Prostate gland (tissue), 2 donors: Measurements from ENCODE around the gene CDKN2B. TPM values are rescaled to one million over a fixed set of nuclear protein-coding genes. Genes with fewer than 3 reads are reported as not detected.

Experiments used
- DNase-seq: peaks from one replicate; pipeline ENCODE4 v3.0.0-alpha.2; 2019; ENCODE audit warnings: low spot score
- H3K27ac ChIP-seq, 2 donors: fragments of 200-600 bp; sonication (generic); 2 replicates each; pipeline ENCODE4 v1.5.1; 2017 to 2019
- H3K27me3 ChIP-seq: fragments of 200-600 bp; sonication (generic); replicated peaks from 2 replicates; pipeline ENCODE4 v1.5.1; 2019; ENCODE audit not compliant: insufficient read depth
- H3K36me3 ChIP-seq, 2 donors: fragments of 200-600 bp; sonication (generic); 1 replicate in 1 of 2; 2 replicates in 1 of 2; pipeline versions ENCODE4 v1.5.1 to v1.8.1; 2017 to 2019
- H3K4me1 ChIP-seq: fragments of 200-600 bp; sonication (generic); replicated peaks from 2 replicates; pipeline ENCODE4 v1.5.1; 2019
- H3K4me3 ChIP-seq, 2 donors: fragments of 200-600 bp; sonication (generic); 2 replicates each; pipeline ENCODE4 v1.5.1; 2017 to 2019
- H3K9me3 ChIP-seq: fragments of 200-600 bp; sonication (generic); 2 replicates; pipeline ENCODE4 v1.5.1; 2017
- POLR2A ChIP-seq: fragments of 450-650 bp; IDR thresholded peaks from one replicate; pipeline ENCODE4 v1.6.1; 2016; ENCODE audit warnings: antibody characterized with exemption, mild to moderate bottlenecking
- POLR2AphosphoS5 ChIP-seq: sonication (generic); formaldehyde crosslinking; IDR thresholded peaks from one replicate; pipeline ENCODE4 v1.6.1; 2017; ENCODE audit warnings: antibody characterized with exemption
- WGBS: methylation state at CpG from one replicate; pipeline ENCODE4 v1.1.5; 2018; 5-methylcytosine and 5-hydroxymethylcytosine counted together
- intact Hi-C: fragments of 100-400 bp; cut with DNase I; formaldehyde crosslinking; loops from one replicate; pipeline ENCODE4 v1.14.2; 2022
- total RNA-seq, 2 donors: library from RNA; depleted of rRNA; stranded (reverse); fragments of >200 nt; gene quantifications; one replicate each; pipeline ENCODE4 v1.1.0, GENCODE V29; 2016
- TF ChIP-seq, protein P1 (sequence below), 4 experiments: fragments of 200-600 bp in 2 of 4; fragments of 450-650 bp in 2 of 4; sonication (generic) in 2 of 4; IDR thresholded peaks; 1 replicate in 3 of 4; 2 replicates in 1 of 4; pipeline ENCODE4 v1.5.1; 2016 to 2019; ENCODE audit warnings: antibody characterized with exemption in 4 of 4, mild to moderate bottlenecking in 2 of 4, moderate library complexity in 2 of 4

CDKN2B gene
- total RNA-seq, 2 donors from 2014 or later: 5.4 to 8.8 TPM

DNA sequence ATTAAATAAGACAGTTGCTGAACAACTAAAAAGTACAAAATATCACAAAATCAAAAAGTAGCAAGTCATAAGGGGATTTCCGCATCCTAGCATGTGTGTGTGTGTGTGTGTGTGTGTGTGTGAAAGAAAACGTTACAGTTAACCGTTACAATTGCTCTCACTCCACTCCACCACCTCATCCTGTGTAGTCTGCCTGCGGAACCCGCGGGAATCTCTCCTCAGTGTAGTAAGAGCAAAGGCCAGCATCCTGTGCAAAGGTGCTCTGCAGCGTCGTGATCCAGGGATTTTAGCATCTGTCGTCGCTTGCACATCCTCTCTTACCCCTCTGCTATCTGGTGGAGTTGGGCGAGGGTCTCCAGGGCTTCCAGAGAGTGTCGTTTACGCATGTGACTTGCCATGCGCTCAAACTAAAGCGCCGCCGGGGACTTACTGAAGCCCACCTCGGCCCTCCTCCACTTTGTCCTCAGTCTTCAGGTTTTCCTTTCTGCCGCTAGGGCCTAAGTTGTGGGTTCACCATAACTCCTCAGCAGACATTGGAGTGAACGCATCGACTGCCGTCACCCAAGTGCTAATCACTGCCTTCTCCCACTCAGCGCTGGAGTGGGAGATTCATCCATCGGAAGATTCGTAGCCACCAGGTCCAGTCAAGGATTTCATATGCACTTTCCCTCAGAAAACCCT lies 3.9 kb downstream of the CDKN2B start:
- Histone ChIP-seq H3K27me3 (peaks cover 8% of the 10 kb centered on the region), H3K27ac (no peak overlapping the region), H3K4me1 (no peaks in the 10 kb centered on the region), H3K9me3 (no peaks in the 10 kb centered on the region), H3K4me3 (no peak overlapping the region), H3K36me3 (no peaks in the 10 kb centered on the region)
- intact Hi-C loops: loop anchor here (5.0 to 10.0 kb wide), 2 partner anchors 193 to 670 kb away; partner anchors contain the start of gene KLHL9
- no peak for DNase-seq
- 39% methylated on average over 25 of the region's 25 CpGs for WGBS
- no peak for TF ChIP-seq POLR2A
- no peak for TF ChIP-seq POLR2AphosphoS5
- TF ChIP-seq, protein P1, sequence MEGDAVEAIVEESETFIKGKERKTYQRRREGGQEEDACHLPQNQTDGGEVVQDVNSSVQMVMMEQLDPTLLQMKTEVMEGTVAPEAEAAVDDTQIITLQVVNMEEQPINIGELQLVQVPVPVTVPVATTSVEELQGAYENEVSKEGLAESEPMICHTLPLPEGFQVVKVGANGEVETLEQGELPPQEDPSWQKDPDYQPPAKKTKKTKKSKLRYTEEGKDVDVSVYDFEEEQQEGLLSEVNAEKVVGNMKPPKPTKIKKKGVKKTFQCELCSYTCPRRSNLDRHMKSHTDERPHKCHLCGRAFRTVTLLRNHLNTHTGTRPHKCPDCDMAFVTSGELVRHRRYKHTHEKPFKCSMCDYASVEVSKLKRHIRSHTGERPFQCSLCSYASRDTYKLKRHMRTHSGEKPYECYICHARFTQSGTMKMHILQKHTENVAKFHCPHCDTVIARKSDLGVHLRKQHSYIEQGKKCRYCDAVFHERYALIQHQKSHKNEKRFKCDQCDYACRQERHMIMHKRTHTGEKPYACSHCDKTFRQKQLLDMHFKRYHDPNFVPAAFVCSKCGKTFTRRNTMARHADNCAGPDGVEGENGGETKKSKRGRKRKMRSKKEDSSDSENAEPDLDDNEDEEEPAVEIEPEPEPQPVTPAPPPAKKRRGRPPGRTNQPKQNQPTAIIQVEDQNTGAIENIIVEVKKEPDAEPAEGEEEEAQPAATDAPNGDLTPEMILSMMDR (IDR thresholded peaks at IDR 0.05): no peak

DNA sequence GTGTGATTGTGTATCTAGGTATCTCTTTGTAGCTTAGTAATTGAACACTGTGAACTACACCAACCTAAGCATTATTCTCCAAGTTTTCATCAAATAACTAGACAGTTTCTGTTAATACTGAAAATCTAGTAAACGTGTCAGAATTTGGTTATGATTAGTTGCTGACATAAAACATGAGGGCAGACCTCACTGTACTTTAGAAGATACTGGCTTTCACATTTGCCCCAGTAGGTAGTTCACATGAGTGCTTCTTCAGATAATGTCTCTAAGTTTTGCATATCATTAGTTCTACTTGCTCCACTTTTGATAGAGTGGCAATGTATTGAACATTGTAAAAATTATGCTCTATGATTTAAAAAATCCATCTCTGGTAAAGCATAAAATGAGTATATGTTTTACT lies 7.1 kb downstream of the CDKN2B start:
- DNase-seq: no peak
- Histone ChIP-seq H3K4me1 (no peaks in the 10 kb centered on the region), H3K4me3 (no peak overlapping the region), H3K27ac (no peak overlapping the region), H3K36me3 (no peaks in the 10 kb centered on the region), H3K9me3 (no peaks in the 10 kb centered on the region), H3K27me3 (peaks cover 8% of the 10 kb centered on the region)
- intact Hi-C loops: loop anchor here (10.0 kb wide), 1 partner anchor 667 kb away; the partner anchor contains the start of gene KLHL9
- TF ChIP-seq POLR2A (no peak), POLR2AphosphoS5 (no peak)
- TF ChIP-seq, protein P1 (IDR thresholded peaks at IDR 0.05): no peak
- 53% methylated on average over 1 of the region's 1 CpG for whole genome bisulfite sequencing

- Histone ChIP-seq H3K4me3 (no peak overlapping the region), H3K36me3 (no peaks in the 10 kb centered on the region), H3K4me1 (no peaks in the 10 kb centered on the region), H3K27ac (no peak overlapping the region), H3K9me3 (no peaks in the 10 kb centered on the region), H3K27me3 (no peaks in the 10 kb centered on the region)
- intact Hi-C loops: no loop called here
- TF ChIP-seq, protein P1 (IDR thresholded peaks at IDR 0.05): no peak
- no peak for DNase-seq
- 76% methylated on average over 2 of the region's 2 CpGs for WGBS
Observed at GRCh38 chr9:21998026-21998425, 11.1 kb downstream of the CDKN2B start.

DNA sequence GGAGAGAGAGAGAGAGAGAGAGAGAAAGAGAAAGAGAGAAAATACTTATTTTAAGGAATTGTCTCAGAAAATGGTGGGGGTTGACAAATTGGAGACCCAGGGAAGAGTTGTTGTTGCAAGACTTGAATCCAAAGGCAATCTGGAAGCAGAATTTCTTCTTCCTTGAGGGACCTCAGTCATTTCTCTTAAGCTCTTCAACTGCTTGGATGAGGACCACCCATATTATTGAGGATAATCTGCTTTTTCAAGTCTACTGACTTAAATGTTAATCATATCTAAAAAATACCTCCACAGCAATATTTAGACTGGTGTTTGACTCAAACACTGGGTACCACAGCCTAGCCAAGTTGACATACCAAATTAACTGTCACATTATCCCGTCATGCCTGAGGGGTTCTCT lies 11.6 kb downstream of the CDKN2B start:
- 83% methylated on average over 1 of the region's 1 CpG for WGBS
- TF ChIP-seq POLR2A (no peak), POLR2AphosphoS5 (no peak)
- TF ChIP-seq, protein P1 (IDR thresholded peaks at IDR 0.05): no peak
- H3K27ac ChIP-seq: no peak overlapping the region
- no peaks in the 10 kb centered on the region for H3K36me3 ChIP-seq
- no peak overlapping the region for H3K4me3 ChIP-seq
- intact Hi-C loops: no loop called here
- no peak for DNase-seq
- no peaks in the 10 kb centered on the region for H3K4me1 ChIP-seq
- no peaks in the 10 kb centered on the region for H3K9me3 ChIP-seq
- H3K27me3 ChIP-seq: no peaks in the 10 kb centered on the region

- Histone ChIP-seq H3K27ac (no peak overlapping the region), H3K36me3 (no peaks in the 10 kb centered on the region), H3K4me3 (no peak overlapping the region), H3K4me1 (no peaks in the 10 kb centered on the region), H3K9me3 (no peaks in the 10 kb centered on the region), H3K27me3 (no peaks in the 10 kb centered on the region)
- 73% methylated on average over 5 of the region's 5 CpGs for WGBS
- intact Hi-C loops: no loop called here
- TF ChIP-seq POLR2A (no peak), POLR2AphosphoS5 (no peak)
- TF ChIP-seq, protein P1 (IDR thresholded peaks at IDR 0.05): no peak
- no peak for DNase-seq
Observed at GRCh38 chr9:21996858-21997257, 12.2 kb downstream of the CDKN2B start.
